Iris pigment epithelial cell (primary cell): Measurements from ENCODE around the gene MAFF.

ENCODE experiments used
- DNase-seq: peaks from one replicate; pipeline ENCODE4 v3.0.0-alpha.2; 2011; ENCODE audit warnings: low read depth

MAFF gene

GRCh38 chr22:38248280-38248679, 46.5 kb downstream of the MAFF start:
- no peak for DNase-seq

- no peak for DNase-seq
Measured at GRCh38 chr22:38249301-38249700, 47.5 kb downstream of the MAFF start.

- DNase-seq, result no peak
Measured at GRCh38 chr22:38249803-38250642, 48.2 kb downstream of the MAFF start.

DNA sequence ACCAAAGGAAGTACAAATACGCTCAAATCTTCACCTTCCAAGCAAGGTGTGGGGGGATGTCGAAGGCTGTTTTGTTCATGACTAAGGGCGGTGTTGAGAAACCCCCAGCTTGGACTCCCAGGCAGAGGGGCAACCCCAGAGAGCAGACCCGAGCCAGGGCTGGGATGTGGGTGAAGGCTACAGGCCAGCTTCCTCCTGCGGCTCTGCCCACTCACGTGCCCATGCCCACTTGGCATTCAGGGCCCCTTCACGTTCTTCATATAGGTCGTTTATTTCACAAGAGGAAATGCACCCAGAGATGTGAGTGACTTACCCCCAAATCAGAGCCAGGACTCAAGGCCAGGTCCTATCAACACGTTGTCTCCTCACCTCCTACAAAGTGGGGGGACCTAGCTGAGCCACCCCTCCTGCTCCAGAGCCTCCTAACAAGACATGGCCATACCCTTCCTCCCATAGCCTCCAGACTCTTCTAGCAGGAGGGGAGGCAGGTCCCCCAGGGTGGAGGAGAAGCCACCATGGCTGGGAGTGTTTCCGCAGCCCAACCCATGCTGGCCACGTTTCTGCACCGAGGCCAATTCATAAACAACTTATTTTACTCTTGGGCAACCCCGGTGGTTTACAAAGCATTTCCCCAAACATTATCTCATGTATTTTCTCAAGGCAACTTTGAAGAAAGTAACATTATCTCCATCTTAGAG, 49.0 kb downstream of the MAFF start:
- DNase-seq, result no peak

DNA sequence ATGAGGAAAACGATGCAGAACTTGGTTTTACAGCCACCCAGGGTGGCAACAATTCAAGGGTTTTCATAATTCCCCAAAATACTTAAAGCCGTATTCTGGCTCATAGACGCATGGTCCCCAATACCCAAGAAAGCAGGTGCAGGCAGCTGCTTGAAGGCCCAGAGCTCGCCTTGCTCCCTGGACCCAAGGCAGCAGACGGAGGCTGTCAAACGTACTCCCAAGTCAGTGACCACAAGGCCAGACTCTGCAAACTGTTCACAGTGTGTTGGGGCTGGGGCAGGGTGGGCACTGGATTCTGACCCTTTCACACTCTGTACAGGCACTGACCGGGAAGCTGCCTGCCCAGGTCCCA, 49.5 kb downstream of the MAFF start:
- DNase-seq, result no peak

DNA sequence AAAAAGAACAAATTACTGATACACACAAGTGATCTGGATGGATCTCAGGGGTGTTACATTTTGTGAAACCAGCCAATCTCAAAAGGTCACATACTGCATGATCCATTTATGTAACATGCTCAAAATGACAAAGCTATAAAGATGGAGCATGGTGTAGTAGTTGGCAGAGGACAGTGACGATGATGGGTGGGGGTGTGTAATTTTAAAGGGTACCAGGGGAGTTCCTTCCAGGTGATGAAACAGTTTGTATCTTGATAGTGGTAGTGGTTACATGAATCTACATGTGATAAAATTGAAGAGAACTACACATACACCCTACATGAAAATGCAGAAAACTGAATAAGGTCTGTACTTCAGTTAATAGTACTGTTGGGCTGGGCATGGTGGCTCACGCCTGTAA, 53.9 kb downstream of the MAFF start:
- no peak for DNase-seq

DNA sequence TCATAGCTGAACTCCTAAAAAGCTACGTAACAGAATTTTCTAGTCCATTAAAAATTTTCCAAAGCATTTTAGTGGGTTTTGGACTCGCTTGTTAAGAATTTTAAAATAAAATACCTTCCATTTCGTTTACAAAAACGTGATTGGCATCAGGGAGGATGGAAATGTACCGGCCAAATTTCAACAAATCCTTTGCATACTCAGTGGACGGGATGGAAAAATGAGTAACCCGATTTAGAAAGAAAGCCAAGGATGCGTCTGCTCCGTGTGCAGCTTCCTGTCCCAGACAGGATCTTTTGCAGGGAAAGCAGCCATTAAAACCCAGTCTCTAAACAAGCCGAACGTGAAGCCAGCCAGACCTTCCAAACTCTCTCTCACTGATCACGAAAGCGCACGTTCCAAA, 55.4 kb downstream of the MAFF start:
- peak; percentile 80 for DNase-seq

GRCh38 chr22:38257650-38258250, 56.0 kb downstream of the MAFF start:
- DNase-seq, result no peak

GRCh38 chr22:38258895-38259294, 57.1 kb downstream of the MAFF start:
- DNase-seq, result peak; percentile 72

GRCh38 chr22:38259370-38259769, 57.6 kb downstream of the MAFF start:
- no peak for DNase-seq

- DNase-seq, result no peak
Measured at GRCh38 chr22:38260761-38261681, 59.2 kb downstream of the MAFF start.

- DNase-seq, result no peak
Measured at GRCh38 chr22:38262051-38262795, 60.4 kb downstream of the MAFF start.

- no peak for DNase-seq
Measured at GRCh38 chr22:38264322-38264843, 62.6 kb downstream of the MAFF start.
